Measurements from ENCODE around the gene NAGA. TPM values are rescaled to one million over a fixed set of nuclear protein-coding genes. Genes with fewer than 3 reads are reported as not detected.
"Not testable (repeated sequence)": the region's sequence is repeated elsewhere in the genome, so short reads cannot be mapped to it uniquely, and the experiment has no call there.

Gene NAGA
- total and polyA plus RNA-seq, 2 experiments from 2014 or later, result 25.9 to 40.4 TPM

DNA sequence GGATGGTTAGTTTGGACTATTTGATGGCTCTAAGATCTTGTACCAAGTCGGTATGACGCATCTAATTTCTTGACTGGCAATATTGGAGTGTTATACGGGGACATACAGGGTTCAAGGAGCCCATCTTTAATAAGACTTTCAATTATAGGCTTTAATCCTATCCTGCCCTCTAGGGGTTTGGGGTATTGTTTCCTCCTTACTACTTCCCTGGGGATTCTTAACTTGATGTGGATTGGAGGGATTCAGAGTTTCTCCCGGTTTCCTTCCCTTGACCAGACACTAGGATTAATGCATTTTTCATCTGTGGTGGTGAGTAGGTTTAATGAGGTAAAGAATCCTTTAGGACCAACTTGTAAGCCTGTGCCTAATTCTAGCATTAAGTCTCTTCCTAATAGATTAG lies 41.2 kb upstream of the NAGA start:
- in situ Hi-C loops (cut with MboI), result no loop called here
- Histone ChIP-seq H2AFZ (no peak overlapping the region), H3K27me3 (replicated peaks; ENCODE audit: insufficient read depth) (no peaks in the 10 kb centered on the region), H3K4me3 (no peak overlapping the region), H3K9me2 (ENCODE audit: insufficient read depth) (no peaks in the 10 kb centered on the region), H3K79me2 (ENCODE audit: insufficient read depth) (no peaks in the 10 kb centered on the region), H3K9ac (no peak overlapping the region), H3F3A (ENCODE audit: insufficient read depth) (no peaks in the 10 kb centered on the region), H3K9me3 (ENCODE audit: low read depth) (no peaks in the 10 kb centered on the region), H3K27ac (no peak overlapping the region), H3K36me3 (ENCODE audit: low read depth) (no peaks in the 10 kb centered on the region), H3K4me2 (ENCODE audit: unreplicated experiment) (no peak overlapping the region), H4K20me1 (ENCODE audit: insufficient read depth) (no peaks in the 10 kb centered on the region), H3K4me1 (ENCODE audit: insufficient read depth) (no peaks in the 10 kb centered on the region)
- 74 to 77% methylated on average over 4 of the region's 4 CpGs for WGBS, 2 experiments (ENCODE audit: low coverage in 1 of 2, low lambda C conversion rate in 2 of 2, missing lambda C conversion rate in 2 of 2)
- TF ChIP-seq EZH2 (IDR thresholded peaks at IDR 0.05; ENCODE audit: insufficient read depth, poor library complexity, severe bottlenecking) (no peak), EZH2phosphoT487 (IDR thresholded peaks at IDR 0.05; ENCODE audit: insufficient read depth, low read depth) (no peak)
- no peak for DNase-seq

DNA sequence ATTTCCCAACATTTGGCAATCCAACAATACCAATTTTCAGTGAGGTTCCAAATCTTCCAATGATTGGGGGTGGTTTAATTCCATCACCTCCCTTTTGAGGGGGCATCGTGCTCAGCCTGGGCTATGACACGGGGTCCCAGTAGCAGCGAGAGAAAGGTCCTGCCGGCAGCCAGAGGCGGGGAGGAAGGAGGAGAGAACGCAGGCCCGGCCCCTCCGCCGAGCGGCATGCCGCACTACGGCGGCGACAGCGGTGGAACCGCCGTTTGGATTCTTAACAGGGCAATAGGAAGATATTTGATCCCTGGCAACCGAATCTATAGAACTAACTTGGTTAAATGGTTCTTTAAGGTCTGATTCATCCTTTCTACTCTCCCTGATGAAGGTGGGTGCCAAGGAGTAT lies 38.2 kb upstream of the NAGA start:
- no peaks in the 10 kb centered on the region for H3K79me2 ChIP-seq (ENCODE audit: insufficient read depth)
- no peaks in the 10 kb centered on the region for H4K20me1 ChIP-seq (ENCODE audit: insufficient read depth)
- H3K27me3 ChIP-seq (replicated peaks; ENCODE audit: insufficient read depth), result no peaks in the 10 kb centered on the region
- H3K4me1 ChIP-seq (ENCODE audit: insufficient read depth), result no peaks in the 10 kb centered on the region
- no peak overlapping the region for H3K4me3 ChIP-seq
- no peak overlapping the region for H3K9ac ChIP-seq
- no peak for TF ChIP-seq EZH2phosphoT487 (IDR thresholded peaks at IDR 0.05; ENCODE audit: insufficient read depth, low read depth)
- no peak for TF ChIP-seq EZH2 (IDR thresholded peaks at IDR 0.05; ENCODE audit: insufficient read depth, poor library complexity, severe bottlenecking)
- H3K27ac ChIP-seq, result no peak overlapping the region
- H3K9me2 ChIP-seq (ENCODE audit: insufficient read depth), result no peaks in the 10 kb centered on the region
- peaks cover 7% of the 10 kb centered on the region for H3K9me3 ChIP-seq (ENCODE audit: low read depth)
- WGBS, 2 experiments (ENCODE audit: low coverage in 1 of 2, low lambda C conversion rate in 2 of 2, missing lambda C conversion rate in 2 of 2), result 81% methylated on average over 14 to 18 of the region's 18 CpGs
- no peaks in the 10 kb centered on the region for H3F3A ChIP-seq (ENCODE audit: insufficient read depth)
- H3K4me2 ChIP-seq (ENCODE audit: unreplicated experiment), result no peak overlapping the region
- H3K36me3 ChIP-seq (ENCODE audit: low read depth), result no peaks in the 10 kb centered on the region
- H2AFZ ChIP-seq, result no peak overlapping the region
- DNase-seq, result no peak
- in situ Hi-C loops (cut with MboI), result no loop called here

DNA sequence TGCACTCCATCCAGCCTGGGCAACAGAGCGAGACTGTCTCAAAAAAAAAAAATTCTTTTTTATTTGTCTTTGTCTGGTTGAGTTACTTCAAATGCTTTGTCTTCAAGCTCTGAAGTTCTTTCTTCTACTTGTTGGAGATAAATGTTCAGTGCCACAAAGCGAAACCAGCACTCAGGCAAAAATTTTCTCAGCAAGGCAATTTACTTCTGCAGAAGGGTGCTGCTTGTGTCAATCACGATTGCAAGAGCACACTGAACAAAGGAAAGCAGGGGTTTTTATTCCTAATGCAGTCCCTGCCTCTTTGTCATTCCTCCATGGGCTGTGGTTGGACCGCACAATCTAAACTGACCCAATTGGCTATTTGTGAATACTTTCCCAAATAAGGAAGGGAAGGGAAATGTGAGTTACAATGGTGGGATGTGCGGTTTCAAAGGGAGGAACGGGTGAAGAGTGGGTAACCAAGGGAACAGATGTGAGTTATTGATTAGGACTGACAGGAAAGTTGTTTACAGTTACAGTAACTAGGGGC lies 33.8 kb upstream of the NAGA start:
- H3K27me3 ChIP-seq (replicated peaks; ENCODE audit: insufficient read depth); in situ Hi-C loops (cut with MboI): not testable (repeated sequence)
- WGBS, 2 experiments (ENCODE audit: low coverage in 1 of 2, low lambda C conversion rate in 2 of 2, missing lambda C conversion rate in 2 of 2), result 71 to 82% methylated on average over 6 of the region's 6 CpGs

DNA sequence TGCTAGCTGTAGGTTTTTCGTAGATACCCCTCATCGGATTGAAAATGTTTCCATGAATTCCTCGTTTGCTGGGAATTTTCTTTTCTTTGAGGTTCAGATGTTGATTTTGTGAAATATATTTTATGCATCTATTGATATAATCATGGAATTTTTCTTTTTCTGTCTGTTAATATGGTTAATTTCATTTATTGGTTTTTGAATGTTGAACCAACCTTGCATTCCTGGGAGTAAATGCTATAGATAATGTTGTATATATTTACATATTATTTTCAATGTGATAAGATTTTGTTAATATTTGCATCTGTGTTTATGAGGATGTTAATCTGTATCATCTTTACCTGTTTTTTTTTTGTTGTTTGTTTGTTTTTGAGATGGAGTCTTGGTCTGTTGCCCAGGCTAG lies 30.6 kb upstream of the NAGA start:
- 86 to 87% methylated on average over 3 of the region's 3 CpGs for WGBS, 2 experiments (ENCODE audit: low coverage in 1 of 2, low lambda C conversion rate in 2 of 2, missing lambda C conversion rate in 2 of 2)
- H3F3A ChIP-seq (ENCODE audit: insufficient read depth), result no peaks in the 10 kb centered on the region
- DNase-seq, result no peak
- no peaks in the 10 kb centered on the region for H3K27me3 ChIP-seq (replicated peaks; ENCODE audit: insufficient read depth)
- H3K4me2 ChIP-seq (ENCODE audit: unreplicated experiment), result no peak overlapping the region
- in situ Hi-C loops (cut with MboI), result no loop called here
- no peaks in the 10 kb centered on the region for H4K20me1 ChIP-seq (ENCODE audit: insufficient read depth)
- H3K9me3 ChIP-seq (ENCODE audit: low read depth), result peaks cover 9% of the 10 kb centered on the region
- H3K4me3 ChIP-seq, result no peak overlapping the region
- no peak overlapping the region for H2AFZ ChIP-seq
- H3K79me2 ChIP-seq (ENCODE audit: insufficient read depth), result no peaks in the 10 kb centered on the region
- no peak for TF ChIP-seq EZH2phosphoT487 (IDR thresholded peaks at IDR 0.05; ENCODE audit: insufficient read depth, low read depth)
- no peak for TF ChIP-seq EZH2 (IDR thresholded peaks at IDR 0.05; ENCODE audit: insufficient read depth, poor library complexity, severe bottlenecking)
- H3K9ac ChIP-seq, result no peak overlapping the region
- H3K4me1 ChIP-seq (ENCODE audit: insufficient read depth), result no peaks in the 10 kb centered on the region
- no peak overlapping the region for H3K27ac ChIP-seq
- no peaks in the 10 kb centered on the region for H3K36me3 ChIP-seq (ENCODE audit: low read depth)
- no peaks in the 10 kb centered on the region for H3K9me2 ChIP-seq (ENCODE audit: insufficient read depth)

More for the DNA sequence above, 33.8 kb upstream of the NAGA start:
- not testable (repeated sequence) for H3K4me1 ChIP-seq (ENCODE audit: insufficient read depth); H4K20me1 ChIP-seq (ENCODE audit: insufficient read depth); H3K9me3 ChIP-seq (ENCODE audit: low read depth); H3K9ac ChIP-seq; H3K4me2 ChIP-seq (ENCODE audit: unreplicated experiment); H3K4me3 ChIP-seq; H3K36me3 ChIP-seq (ENCODE audit: low read depth); H2AFZ ChIP-seq; H3K27ac ChIP-seq; H3K79me2 ChIP-seq (ENCODE audit: insufficient read depth); DNase-seq; H3K9me2 ChIP-seq (ENCODE audit: insufficient read depth); H3F3A ChIP-seq (ENCODE audit: insufficient read depth)

DNA sequence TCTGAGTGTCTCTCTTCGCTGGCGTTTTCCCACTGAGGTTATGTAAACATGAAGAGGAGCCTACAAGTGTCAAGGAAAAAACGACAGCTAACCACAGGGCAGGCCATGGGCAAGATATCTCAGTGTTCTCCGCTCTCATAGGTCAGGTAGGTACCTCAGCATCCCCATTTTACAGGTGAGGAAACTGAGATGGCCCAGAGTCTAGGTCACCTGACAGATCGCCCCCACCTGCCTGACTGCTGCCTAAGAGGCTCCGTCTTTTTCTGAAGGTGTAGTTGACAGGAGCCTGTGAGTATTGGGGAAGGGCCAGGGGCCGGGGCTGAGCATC lies 20.8 kb upstream of the NAGA start:
- Histone ChIP-seq H3K9me2 (ENCODE audit: insufficient read depth) (no peaks in the 10 kb centered on the region), H3K4me2 (ENCODE audit: unreplicated experiment) (peak overlapping the region; percentile 90), H3K4me1 (ENCODE audit: insufficient read depth) (0 out of 2 replicates have a peak, but pooled peaks cover 3% of the 10 kb centered on the region), H4K20me1 (ENCODE audit: insufficient read depth) (no peaks in the 10 kb centered on the region; the same call in 1 of the 2 replicates), H3K27ac (peak overlapping the region; percentile 71), H3K36me3 (ENCODE audit: low read depth) (peaks cover 5% of the 10 kb centered on the region; the same call in 1 of the 2 replicates), H3K4me3 (peak overlapping the region; percentile 95), H3F3A (ENCODE audit: insufficient read depth) (0 out of 2 replicates have a peak, but pooled peaks cover 12% of the 10 kb centered on the region), H2AFZ (peak overlapping the region; percentile 95), H3K9ac (peak overlapping the region; percentile 97), H3K27me3 (replicated peaks; ENCODE audit: insufficient read depth) (no peaks in the 10 kb centered on the region), H3K79me2 (ENCODE audit: insufficient read depth) (peaks cover 34% of the 10 kb centered on the region), H3K9me3 (ENCODE audit: low read depth) (no peaks in the 10 kb centered on the region)
- no peak for DNase-seq
- no peak for TF ChIP-seq EZH2 (IDR thresholded peaks at IDR 0.05; ENCODE audit: insufficient read depth, poor library complexity, severe bottlenecking)
- no peak for TF ChIP-seq EZH2phosphoT487 (IDR thresholded peaks at IDR 0.05; ENCODE audit: insufficient read depth, low read depth)
- in situ Hi-C loops (cut with MboI), result loop anchor here (10.0 kb wide), 1 partner anchor 343 kb away; the partner anchor contains the start of gene NFAM1
- WGBS, 2 experiments (ENCODE audit: low coverage in 1 of 2, low lambda C conversion rate in 2 of 2, missing lambda C conversion rate in 2 of 2), result 27 to 36% methylated on average over 7 of the region's 7 CpGs
